ENCODE results near the gene PSMB7. TPM values are rescaled to one million over a fixed set of nuclear protein-coding genes. Genes with fewer than 3 reads are reported as not detected.

PSMB7 gene
- total and polyA plus RNA-seq, 2 of the 13 experiments (the other 11 are each of a cell fraction or from before 2014, with no cell fraction given): 259 to 291 TPM

DNA sequence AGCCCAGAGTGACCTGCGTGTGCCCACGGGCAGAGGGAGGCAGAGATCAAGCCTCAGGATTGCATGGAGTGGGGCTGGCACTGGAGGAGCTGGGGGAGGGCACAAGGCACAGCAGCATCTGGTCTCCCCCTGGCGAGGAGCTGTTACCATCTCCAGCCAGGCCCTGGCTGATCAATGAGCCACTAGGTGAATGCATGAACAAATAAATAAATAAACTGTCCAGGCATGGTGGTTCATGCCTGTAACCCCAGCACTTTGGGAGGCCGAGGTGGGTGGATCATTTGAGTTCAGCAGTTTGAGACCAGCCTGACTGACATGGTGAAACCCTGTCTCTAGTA is 14.3 kb upstream of the PSMB7 start:
- H3K79me2 ChIP-seq (ENCODE audit: insufficient read depth, low read length): no peaks in the 10 kb centered on the region
- WGBS (ENCODE audit: low lambda C conversion rate): 40% methylated on average over 4 of the region's 4 CpGs
- CTCF ChIA-PET (ENCODE audit: low intra/inter-chr PET ratio, low total read pairs): no interaction called here
- H3K4me1 ChIP-seq (ENCODE audit: insufficient read depth, low read length): peaks cover 49% of the 10 kb centered on the region
- POLR2A ChIA-PET: no interaction called here
- no peaks in the 10 kb centered on the region for H3K36me3 ChIP-seq (replicated peaks in 1 of 2; ENCODE audit: control insufficient read depth in 1 of 2, insufficient read depth in 2 of 2, low read length in 2 of 2)
- no peak for TF ChIP-seq ZFP90 (CRISPR knock-in tag; IDR thresholded peaks at IDR 0.05; ENCODE audit: borderline replicate concordance)
- TF ChIP-seq, protein P1, sequence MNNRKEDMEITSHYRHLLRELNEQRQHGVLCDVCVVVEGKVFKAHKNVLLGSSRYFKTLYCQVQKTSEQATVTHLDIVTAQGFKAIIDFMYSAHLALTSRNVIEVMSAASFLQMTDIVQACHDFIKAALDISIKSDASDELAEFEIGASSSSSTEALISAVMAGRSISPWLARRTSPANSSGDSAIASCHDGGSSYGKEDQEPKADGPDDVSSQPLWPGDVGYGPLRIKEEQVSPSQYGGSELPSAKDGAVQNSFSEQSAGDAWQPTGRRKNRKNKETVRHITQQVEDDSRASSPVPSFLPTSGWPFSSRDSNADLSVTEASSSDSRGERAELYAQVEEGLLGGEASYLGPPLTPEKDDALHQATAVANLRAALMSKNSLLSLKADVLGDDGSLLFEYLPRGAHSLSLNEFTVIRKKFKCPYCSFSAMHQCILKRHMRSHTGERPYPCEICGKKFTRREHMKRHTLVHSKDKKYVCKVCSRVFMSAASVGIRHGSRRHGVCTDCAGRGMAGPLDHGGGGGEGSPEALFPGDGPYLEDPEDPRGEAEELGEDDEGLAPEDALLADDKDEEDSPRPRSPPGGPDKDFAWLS (CRISPR knock-in tag; IDR thresholded peaks at IDR 0.05; ENCODE audit: borderline replicate concordance): no peak
- in situ Hi-C loops (cut with HindIII; ENCODE audit: extremely low pct_ligation_motif_present, low pct_unique_long_range_greater_than_20kb): no loop called here
- H4K20me1 ChIP-seq (ENCODE audit: insufficient read depth, low read length): no peaks in the 10 kb centered on the region
- H3K9ac ChIP-seq (ENCODE audit: insufficient read depth, low read depth, low read length): no peak overlapping the region
- no peak overlapping the region for H3K27ac ChIP-seq (ENCODE audit: extremely low read length, insufficient read depth, low read length)
- intact Hi-C loops (cut with micrococcal nuclease; ENCODE audit: unreplicated experiment): no loop called here
- H2AFZ ChIP-seq (ENCODE audit: low read length): no peak overlapping the region
- H3K9me3 ChIP-seq (ENCODE audit: low read length): no peaks in the 10 kb centered on the region
- no TSS peak for BruUV-seq (replicated peaks)
- H3K27me3 ChIP-seq (ENCODE audit: control insufficient read depth in 1 of 2, insufficient read depth in 2 of 2, low read length in 2 of 2): peaks cover 2 to 9% of the 10 kb centered on the region in 2 experiments; a peak in 2 of 5 replicates
- ATAC-seq: no peak
- no peak for FAIRE-seq
- no peak overlapping the region for H3K4me2 ChIP-seq (ENCODE audit: low read depth, low read length)
- no peak for DNase-seq (ENCODE audit: low spot score)
- no peak overlapping the region for H3K4me3 ChIP-seq (replicated peaks in 1 of 3; ENCODE audit: insufficient read depth in 1 of 3, low read depth in 2 of 3, low read length in 3 of 3)

DNA sequence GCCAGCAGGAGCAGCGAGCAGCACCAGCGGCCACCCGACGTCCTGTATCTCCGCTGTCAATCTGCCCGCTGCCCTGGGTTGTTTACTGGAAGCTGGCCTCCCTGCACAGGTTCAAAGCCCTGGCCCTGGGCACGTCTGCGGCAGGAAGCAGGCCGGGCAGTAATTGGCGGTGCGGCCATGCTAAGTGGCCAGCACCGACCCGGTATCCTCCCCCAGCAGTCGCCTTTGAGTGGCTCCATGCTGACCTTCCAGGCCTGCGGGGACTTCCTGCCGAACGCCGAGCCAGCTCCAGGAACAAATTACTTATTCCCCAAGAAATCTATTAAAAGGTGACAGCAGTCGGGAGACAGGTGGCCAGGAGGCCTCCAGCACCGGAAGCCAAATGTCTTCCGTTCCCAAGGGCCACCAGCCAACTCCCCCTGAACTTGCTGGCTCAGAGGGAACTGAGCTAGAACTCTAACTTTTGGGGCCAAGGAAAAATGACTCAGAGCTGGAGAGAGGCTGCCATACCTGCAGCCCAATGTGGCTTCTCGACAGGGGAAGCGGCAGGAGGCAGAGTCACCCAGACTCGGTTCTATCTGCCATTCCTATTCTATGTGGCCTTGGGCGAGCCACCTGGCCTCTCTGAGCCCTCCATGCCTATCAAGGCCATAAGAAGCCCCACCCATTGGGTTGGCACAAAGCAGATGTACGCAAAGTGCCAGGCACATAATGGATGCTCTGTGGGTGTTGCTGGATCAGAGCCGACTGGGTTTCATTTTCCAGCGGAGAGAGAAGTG is 13.7 kb upstream of the PSMB7 start:
- FAIRE-seq (no peak), ATAC-seq (no peak; the same call in 2 of the 3 replicates), DNase-seq (ENCODE audit: low spot score) (no peak)
- Histone ChIP-seq H3K9me3 (ENCODE audit: low read length) (no peaks in the 10 kb centered on the region), H3K9ac (ENCODE audit: insufficient read depth, low read depth, low read length) (no peak overlapping the region), H3K79me2 (ENCODE audit: insufficient read depth, low read length) (no peaks in the 10 kb centered on the region), H2AFZ (ENCODE audit: low read length) (no peak overlapping the region), H4K20me1 (ENCODE audit: insufficient read depth, low read length) (no peaks in the 10 kb centered on the region), H3K4me2 (ENCODE audit: low read depth, low read length) (peak overlapping the region; percentile 3; the same call in 1 of the 2 replicates), H3K4me1 (ENCODE audit: insufficient read depth, low read length) (peaks cover 54% of the 10 kb centered on the region), H3K27ac (ENCODE audit: extremely low read length, insufficient read depth, low read length) (no peak overlapping the region), H3K27me3 (ENCODE audit: control insufficient read depth in 1 of 2, insufficient read depth in 2 of 2, low read length in 2 of 2) (peaks cover 3 to 12% of the 10 kb centered on the region in 2 experiments; a peak in 2 of 5 replicates), H3K36me3 (replicated peaks in 1 of 2; ENCODE audit: control insufficient read depth in 1 of 2, insufficient read depth in 2 of 2, low read length in 2 of 2) (no peaks in the 10 kb centered on the region), H3K4me3 (replicated peaks in 1 of 3; ENCODE audit: insufficient read depth in 1 of 3, low read depth in 2 of 3, low read length in 3 of 3) (no peak overlapping the region; a peak in 1 of 6 replicates)
- intact Hi-C loops (cut with micrococcal nuclease; ENCODE audit: unreplicated experiment) (no loop called here), in situ Hi-C loops (cut with HindIII; ENCODE audit: extremely low pct_ligation_motif_present, low pct_unique_long_range_greater_than_20kb) (no loop called here)
- POLR2A ChIA-PET: no interaction called here
- 55% methylated on average over 8 of the region's 28 CpGs for whole genome bisulfite sequencing (ENCODE audit: low lambda C conversion rate)
- CTCF ChIA-PET (ENCODE audit: low intra/inter-chr PET ratio, low total read pairs): no interaction called here
- BruUV-seq (replicated peaks): no TSS peak
- TF ChIP-seq, protein P2, sequence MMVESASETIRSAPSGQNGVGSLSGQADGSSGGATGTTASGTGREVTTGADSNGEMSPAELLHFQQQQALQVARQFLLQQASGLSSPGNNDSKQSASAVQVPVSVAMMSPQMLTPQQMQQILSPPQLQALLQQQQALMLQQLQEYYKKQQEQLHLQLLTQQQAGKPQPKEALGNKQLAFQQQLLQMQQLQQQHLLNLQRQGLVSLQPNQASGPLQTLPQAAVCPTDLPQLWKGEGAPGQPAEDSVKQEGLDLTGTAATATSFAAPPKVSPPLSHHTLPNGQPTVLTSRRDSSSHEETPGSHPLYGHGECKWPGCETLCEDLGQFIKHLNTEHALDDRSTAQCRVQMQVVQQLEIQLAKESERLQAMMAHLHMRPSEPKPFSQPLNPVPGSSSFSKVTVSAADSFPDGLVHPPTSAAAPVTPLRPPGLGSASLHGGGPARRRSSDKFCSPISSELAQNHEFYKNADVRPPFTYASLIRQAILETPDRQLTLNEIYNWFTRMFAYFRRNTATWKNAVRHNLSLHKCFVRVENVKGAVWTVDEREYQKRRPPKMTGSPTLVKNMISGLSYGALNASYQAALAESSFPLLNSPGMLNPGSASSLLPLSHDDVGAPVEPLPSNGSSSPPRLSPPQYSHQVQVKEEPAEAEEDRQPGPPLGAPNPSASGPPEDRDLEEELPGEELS (CRISPR knock-in tag; IDR thresholded peaks at IDR 0.05): no peak
- TF ChIP-seq, protein P3, sequence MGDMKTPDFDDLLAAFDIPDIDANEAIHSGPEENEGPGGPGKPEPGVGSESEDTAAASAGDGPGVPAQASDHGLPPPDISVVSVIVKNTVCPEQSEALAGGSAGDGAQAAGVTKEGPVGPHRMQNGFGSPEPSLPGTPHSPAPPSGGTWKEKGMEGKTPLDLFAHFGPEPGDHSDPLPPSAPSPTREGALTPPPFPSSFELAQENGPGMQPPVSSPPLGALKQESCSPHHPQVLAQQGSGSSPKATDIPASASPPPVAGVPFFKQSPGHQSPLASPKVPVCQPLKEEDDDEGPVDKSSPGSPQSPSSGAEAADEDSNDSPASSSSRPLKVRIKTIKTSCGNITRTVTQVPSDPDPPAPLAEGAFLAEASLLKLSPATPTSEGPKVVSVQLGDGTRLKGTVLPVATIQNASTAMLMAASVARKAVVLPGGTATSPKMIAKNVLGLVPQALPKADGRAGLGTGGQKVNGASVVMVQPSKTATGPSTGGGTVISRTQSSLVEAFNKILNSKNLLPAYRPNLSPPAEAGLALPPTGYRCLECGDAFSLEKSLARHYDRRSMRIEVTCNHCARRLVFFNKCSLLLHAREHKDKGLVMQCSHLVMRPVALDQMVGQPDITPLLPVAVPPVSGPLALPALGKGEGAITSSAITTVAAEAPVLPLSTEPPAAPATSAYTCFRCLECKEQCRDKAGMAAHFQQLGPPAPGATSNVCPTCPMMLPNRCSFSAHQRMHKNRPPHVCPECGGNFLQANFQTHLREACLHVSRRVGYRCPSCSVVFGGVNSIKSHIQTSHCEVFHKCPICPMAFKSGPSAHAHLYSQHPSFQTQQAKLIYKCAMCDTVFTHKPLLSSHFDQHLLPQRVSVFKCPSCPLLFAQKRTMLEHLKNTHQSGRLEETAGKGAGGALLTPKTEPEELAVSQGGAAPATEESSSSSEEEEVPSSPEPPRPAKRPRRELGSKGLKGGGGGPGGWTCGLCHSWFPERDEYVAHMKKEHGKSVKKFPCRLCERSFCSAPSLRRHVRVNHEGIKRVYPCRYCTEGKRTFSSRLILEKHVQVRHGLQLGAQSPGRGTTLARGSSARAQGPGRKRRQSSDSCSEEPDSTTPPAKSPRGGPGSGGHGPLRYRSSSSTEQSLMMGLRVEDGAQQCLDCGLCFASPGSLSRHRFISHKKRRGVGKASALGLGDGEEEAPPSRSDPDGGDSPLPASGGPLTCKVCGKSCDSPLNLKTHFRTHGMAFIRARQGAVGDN (CRISPR knock-in tag; IDR thresholded peaks at IDR 0.05): peak; percentile 52
- TF ChIP-seq ZNF879 (CRISPR knock-in tag; IDR thresholded peaks at IDR 0.05): no peak
- TF ChIP-seq ZNF598 (CRISPR knock-in tag; IDR thresholded peaks at IDR 0.05; ENCODE audit: borderline replicate concordance): 0 out of 2 replicates have a peak, but pooled peaks have one; percentile 37
- peak; percentile 54; the same call in 1 of the 2 replicates for TF ChIP-seq HNRNPL (IDR thresholded peaks at IDR 0.05; ENCODE audit: low read depth, low read length)
- TF ChIP-seq ZBTB38 (CRISPR knock-in tag; IDR thresholded peaks at IDR 0.05): peak; percentile 66; the same call in 1 of the 2 replicates
